ENCODE data around the gene TMEM212. TPM values are rescaled to one million over a fixed set of nuclear protein-coding genes. Genes with fewer than 3 reads are reported as not detected.

Gene TMEM212
- total RNA-seq, 5 donors from 2014 or later (not counting 1 experiment from before 2014, with no cell fraction given), result not detected

DNA sequence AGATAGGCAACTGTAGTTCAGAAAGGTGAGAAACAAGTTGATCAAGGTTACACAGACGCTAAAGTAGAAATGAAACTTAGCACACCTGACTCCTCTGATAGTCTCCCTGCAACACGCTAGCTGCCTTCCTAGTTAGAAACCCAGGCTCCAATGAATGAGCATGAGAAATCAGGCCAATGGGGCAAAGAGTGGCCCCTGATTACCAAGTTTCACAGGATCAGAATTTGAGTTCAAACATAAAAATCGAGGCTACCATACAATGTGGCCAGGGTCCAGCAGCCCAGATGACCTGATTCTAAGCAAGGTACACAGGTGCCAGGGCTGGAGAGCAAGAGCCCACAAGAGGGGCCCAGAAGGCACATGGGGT is 40.6 kb upstream of the TMEM212 start:
- Histone ChIP-seq H3K4me3 (ENCODE audit: control insufficient read depth in 1 of 2, extremely low read depth in 1 of 2, low read length in 1 of 2) (no peak overlapping the region), H3K4me1 (ENCODE audit: control insufficient read depth in 1 of 2, extremely low read depth in 1 of 2, insufficient read depth in 2 of 2, low read length in 2 of 2) (no peaks in the 10 kb centered on the region), H3K27me3 (replicated peaks in 1 of 2; ENCODE audit: control insufficient read depth in 2 of 2, extremely low read depth in 1 of 2, insufficient read depth in 2 of 2, low read length in 1 of 2) (no peaks in the 10 kb centered on the region), H3K9me3 (no peaks in the 10 kb centered on the region), H3K27ac (ENCODE audit: low read length) (no peak overlapping the region), H3K36me3 (ENCODE audit: control insufficient read depth in 2 of 2, extremely low read depth in 1 of 2, insufficient read depth in 1 of 2, low read length in 1 of 2) (no peaks in the 10 kb centered on the region)
- H3K27me3 Mint-ChIP-seq, result peaks cover 0 to 4% of the 10 kb centered on the region in 2 donors
- H3K9me3 Mint-ChIP-seq, result no peaks in the 10 kb centered on the region
- POLR2A ChIA-PET, result no interaction called here
- CTCF ChIA-PET, result interaction anchor here in 1 of 2 donors (0.5 kb wide), 1 partner anchor 9 kb away, joined by 3 read pairs; no protein-coding TSS in a partner anchor
- DNase-seq (no peak), ATAC-seq (replicated peaks in 1 of 4) (no peak)
- no peaks in the 10 kb centered on the region for H3K4me1 Mint-ChIP-seq
- no peak overlapping the region for H3K27ac Mint-ChIP-seq
- WGBS (ENCODE audit: insufficient coverage), result 88% methylated on average over 3 of the region's 3 CpGs
- H3K36me3 Mint-ChIP-seq, result no peaks in the 10 kb centered on the region
- no peak overlapping the region for H3K4me3 Mint-ChIP-seq

DNA sequence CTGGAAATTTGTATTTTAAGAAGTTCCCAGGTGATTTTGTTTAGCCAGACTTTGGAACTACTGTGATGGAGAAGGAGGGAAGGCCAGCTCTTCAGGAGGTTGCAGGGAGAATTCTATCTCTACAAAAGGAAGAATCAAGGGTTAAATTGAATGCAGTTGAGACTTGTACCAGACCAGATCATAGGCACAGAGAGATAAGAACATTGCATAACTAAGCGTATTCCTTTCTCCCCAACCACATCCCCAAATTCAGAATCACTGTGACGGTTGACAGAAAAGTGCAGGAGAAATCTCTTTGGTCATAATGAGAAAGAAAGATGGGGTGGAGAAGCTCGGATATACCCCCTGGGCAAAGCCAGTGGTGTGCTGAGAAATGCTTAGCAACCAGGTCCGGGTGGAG is 40.1 kb upstream of the TMEM212 start:
- H3K27me3 Mint-ChIP-seq, result peaks cover 3 to 7% of the 10 kb centered on the region in 2 donors
- H3K9me3 ChIP-seq, result no peaks in the 10 kb centered on the region
- no peaks in the 10 kb centered on the region for H3K4me1 ChIP-seq (ENCODE audit: control insufficient read depth in 1 of 2, extremely low read depth in 1 of 2, insufficient read depth in 2 of 2, low read length in 2 of 2)
- 79% methylated on average over 2 of the region's 4 CpGs for WGBS (ENCODE audit: insufficient coverage)
- H3K4me3 ChIP-seq (ENCODE audit: control insufficient read depth in 1 of 2, extremely low read depth in 1 of 2, low read length in 1 of 2), result no peak overlapping the region
- H3K27ac ChIP-seq (ENCODE audit: low read length), result no peak overlapping the region
- no peak overlapping the region for H3K4me3 Mint-ChIP-seq
- ATAC-seq (replicated peaks in 1 of 4), result no peak
- ChIA-PET CTCF (interaction anchor here in 1 of 2 donors (0.5 kb wide), 1 partner anchor 9 kb away, joined by 3 read pairs; no protein-coding TSS in a partner anchor), POLR2A (no interaction called here)
- H3K27ac Mint-ChIP-seq, result no peak overlapping the region
- no peak for DNase-seq
- no peaks in the 10 kb centered on the region for H3K36me3 ChIP-seq (ENCODE audit: control insufficient read depth in 2 of 2, extremely low read depth in 1 of 2, insufficient read depth in 1 of 2, low read length in 1 of 2)
- H3K27me3 ChIP-seq (replicated peaks in 1 of 2; ENCODE audit: control insufficient read depth in 2 of 2, extremely low read depth in 1 of 2, insufficient read depth in 2 of 2, low read length in 1 of 2), result no peaks in the 10 kb centered on the region
- no peaks in the 10 kb centered on the region for H3K36me3 Mint-ChIP-seq
- no peaks in the 10 kb centered on the region for H3K4me1 Mint-ChIP-seq
- no peaks in the 10 kb centered on the region for H3K9me3 Mint-ChIP-seq

DNA sequence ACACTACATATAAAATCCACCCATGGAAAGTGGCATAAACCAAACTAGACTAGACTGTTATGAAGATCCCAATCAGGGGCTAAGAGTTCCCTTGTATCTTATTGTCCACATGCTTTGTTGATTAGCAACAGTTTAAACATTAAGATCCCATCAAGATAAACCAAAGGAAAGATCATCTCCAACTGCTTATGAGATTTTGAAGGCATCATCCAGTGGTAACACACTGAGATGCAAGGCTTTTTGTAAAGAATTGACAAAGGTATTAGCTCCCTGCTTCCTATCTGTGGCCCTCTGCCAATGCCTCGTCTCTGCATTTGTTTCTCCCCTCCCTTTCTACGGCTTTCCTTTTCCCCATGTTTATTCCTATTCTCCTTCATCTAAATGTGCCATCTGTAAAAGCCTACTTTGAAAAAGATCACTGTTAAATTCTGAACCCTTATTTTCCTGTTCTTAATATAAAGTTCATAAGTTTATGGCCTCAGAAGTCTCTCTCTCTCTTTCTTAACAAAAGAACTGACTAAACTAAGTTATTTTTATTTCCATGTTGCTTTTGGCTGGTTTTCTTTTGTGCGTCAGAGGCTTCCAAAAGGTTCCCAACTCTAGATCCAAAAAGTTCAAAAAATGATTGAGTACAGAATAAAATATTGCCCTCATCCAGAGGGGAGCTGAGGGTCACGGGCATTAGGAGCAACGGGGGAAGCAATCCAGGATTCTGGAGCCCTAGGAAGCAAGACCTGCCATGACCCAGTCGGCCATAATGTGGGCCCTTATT is 38.3 kb upstream of the TMEM212 start:
- WGBS (ENCODE audit: insufficient coverage), result 69% methylated on average over 4 of the region's 6 CpGs
- no peak overlapping the region for H3K27ac Mint-ChIP-seq
- H3K9me3 Mint-ChIP-seq, result no peaks in the 10 kb centered on the region
- CTCF ChIA-PET, result no interaction called here
- Histone ChIP-seq H3K9me3 (no peaks in the 10 kb centered on the region), H3K36me3 (ENCODE audit: control insufficient read depth in 2 of 2, extremely low read depth in 1 of 2, insufficient read depth in 1 of 2, low read length in 1 of 2) (no peaks in the 10 kb centered on the region), H3K27ac (ENCODE audit: low read length) (no peak overlapping the region), H3K4me1 (ENCODE audit: control insufficient read depth in 1 of 2, extremely low read depth in 1 of 2, insufficient read depth in 2 of 2, low read length in 2 of 2) (peaks cover 0 to 6% of the 10 kb centered on the region in 2 experiments), H3K27me3 (replicated peaks in 1 of 2; ENCODE audit: control insufficient read depth in 2 of 2, extremely low read depth in 1 of 2, insufficient read depth in 2 of 2, low read length in 1 of 2) (peaks cover 0 to 4% of the 10 kb centered on the region in 2 experiments), H3K4me3 (ENCODE audit: control insufficient read depth in 1 of 2, extremely low read depth in 1 of 2, low read length in 1 of 2) (no peak overlapping the region)
- peaks cover 7 to 9% (median 8%) of the 10 kb centered on the region in 3 donors for H3K4me1 Mint-ChIP-seq
- no peak overlapping the region for H3K4me3 Mint-ChIP-seq
- POLR2A ChIA-PET, result interaction anchor here in 1 of 2 donors (0.6 kb wide), 1 partner anchor 1377 kb away, joined by 3 read pairs; no protein-coding TSS in a partner anchor
- DNase-seq (no peak), ATAC-seq (replicated peaks in 1 of 4) (no peak)
- H3K36me3 Mint-ChIP-seq, result no peaks in the 10 kb centered on the region
- peaks cover 13 to 17% of the 10 kb centered on the region in 2 donors for H3K27me3 Mint-ChIP-seq

DNA sequence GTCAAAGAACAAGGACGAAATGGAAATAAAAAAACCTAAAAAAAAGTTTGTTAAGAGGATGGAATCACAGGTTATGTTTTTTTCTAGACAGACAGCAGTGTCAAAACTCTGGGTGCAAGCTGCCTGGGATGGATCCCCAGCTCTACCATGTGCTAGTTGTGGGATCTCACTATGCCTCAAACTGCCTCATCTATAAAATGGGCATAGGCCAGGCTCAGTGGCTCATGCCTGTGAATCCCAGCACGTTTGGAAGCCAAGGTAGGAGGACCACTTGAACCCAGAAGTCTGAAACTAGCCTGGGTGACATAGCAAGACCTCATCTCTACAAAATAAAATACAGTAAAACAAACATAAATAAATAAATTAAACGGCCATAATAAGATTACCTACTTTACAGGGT is 37.5 kb upstream of the TMEM212 start:
- WGBS (ENCODE audit: insufficient coverage), result 83% methylated on average over 1 of the region's 3 CpGs

DNA sequence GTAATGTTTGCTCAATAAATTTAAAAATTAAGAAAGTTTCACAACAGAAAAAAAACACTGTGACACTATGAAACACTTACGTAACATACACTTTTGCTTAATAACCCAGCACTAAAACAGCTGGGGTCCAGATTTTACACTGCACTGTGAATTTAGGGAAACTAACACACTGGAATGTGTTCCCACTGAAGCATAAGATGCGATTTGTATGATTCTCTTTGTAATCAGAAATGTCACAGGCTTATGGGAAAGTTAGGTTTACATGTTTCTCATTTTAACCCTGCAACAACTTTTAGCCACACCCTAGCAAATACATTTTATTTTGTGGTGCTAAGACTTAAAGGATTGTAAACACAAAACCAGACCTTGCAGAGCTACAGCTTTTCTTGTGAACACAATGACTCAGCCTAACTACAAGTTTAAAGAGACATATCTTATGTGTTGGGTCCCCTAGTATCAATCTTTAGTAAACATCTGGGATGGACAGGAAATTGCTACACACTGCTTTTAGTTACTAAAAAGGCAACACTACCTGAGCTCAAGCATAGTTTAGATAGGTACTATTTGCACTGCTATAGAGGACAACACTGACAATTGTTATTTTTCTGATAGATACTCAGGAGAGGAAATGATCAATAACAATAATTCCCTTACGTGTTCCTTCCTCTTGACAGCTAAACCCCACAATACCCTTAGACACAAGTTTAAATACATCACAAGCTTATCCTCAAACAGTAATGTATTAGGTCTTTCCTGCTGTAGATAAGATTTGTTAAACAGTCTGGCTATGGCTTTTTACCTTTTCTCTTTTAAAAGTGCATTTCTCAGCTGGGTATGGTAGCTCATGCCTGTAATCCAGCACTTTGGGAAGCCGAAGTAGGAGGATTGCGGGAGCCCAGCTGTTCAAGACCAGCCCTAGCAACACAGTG is 36.7 kb upstream of the TMEM212 start:
- ChIA-PET POLR2A (interaction anchor here in 1 of 2 donors (0.5 kb wide), 1 partner anchor 115 kb away, joined by 4 read pairs; no protein-coding TSS in a partner anchor), CTCF (no interaction called here)
- WGBS (ENCODE audit: insufficient coverage), result no CpG with 5 or more reads among the region's 5 CpGs
- Mint-ChIP-seq H3K27ac (no peak overlapping the region), H3K9me3 (no peaks in the 10 kb centered on the region), H3K27me3 (peaks cover 25 to 27% of the 10 kb centered on the region in 2 donors), H3K36me3 (no peaks in the 10 kb centered on the region), H3K4me3 (no peak overlapping the region), H3K4me1 (peaks cover 10 to 14% (median 14%) of the 10 kb centered on the region in 3 donors)
- Histone ChIP-seq H3K9me3 (no peaks in the 10 kb centered on the region), H3K27me3 (replicated peaks in 1 of 2; ENCODE audit: control insufficient read depth in 2 of 2, extremely low read depth in 1 of 2, insufficient read depth in 2 of 2, low read length in 1 of 2) (peaks cover 0 to 11% of the 10 kb centered on the region in 2 experiments), H3K4me1 (ENCODE audit: control insufficient read depth in 1 of 2, extremely low read depth in 1 of 2, insufficient read depth in 2 of 2, low read length in 2 of 2) (peaks cover 0 to 15% of the 10 kb centered on the region in 2 experiments), H3K4me3 (ENCODE audit: control insufficient read depth in 1 of 2, extremely low read depth in 1 of 2, low read length in 1 of 2) (no peak overlapping the region), H3K27ac (ENCODE audit: low read length) (no peak overlapping the region), H3K36me3 (ENCODE audit: control insufficient read depth in 2 of 2, extremely low read depth in 1 of 2, insufficient read depth in 1 of 2, low read length in 1 of 2) (no peaks in the 10 kb centered on the region)
- no peak for DNase-seq
- no peak for ATAC-seq (replicated peaks in 1 of 4)

More for the DNA sequence above, 37.5 kb upstream of the TMEM212 start:
- Mint-ChIP-seq H3K27ac (no peak overlapping the region), H3K36me3 (no peaks in the 10 kb centered on the region), H3K9me3 (no peaks in the 10 kb centered on the region), H3K4me1 (peaks cover 10 to 13% (median 12%) of the 10 kb centered on the region in 3 donors), H3K4me3 (no peak overlapping the region), H3K27me3 (peaks cover 18 to 22% of the 10 kb centered on the region in 2 donors)
- Histone ChIP-seq H3K4me1 (ENCODE audit: control insufficient read depth in 1 of 2, extremely low read depth in 1 of 2, insufficient read depth in 2 of 2, low read length in 2 of 2) (peaks cover 0 to 15% of the 10 kb centered on the region in 2 experiments), H3K9me3 (no peaks in the 10 kb centered on the region), H3K36me3 (ENCODE audit: control insufficient read depth in 2 of 2, extremely low read depth in 1 of 2, insufficient read depth in 1 of 2, low read length in 1 of 2) (no peaks in the 10 kb centered on the region), H3K4me3 (ENCODE audit: control insufficient read depth in 1 of 2, extremely low read depth in 1 of 2, low read length in 1 of 2) (no peak overlapping the region), H3K27me3 (replicated peaks in 1 of 2; ENCODE audit: control insufficient read depth in 2 of 2, extremely low read depth in 1 of 2, insufficient read depth in 2 of 2, low read length in 1 of 2) (peaks cover 0 to 11% of the 10 kb centered on the region in 2 experiments), H3K27ac (ENCODE audit: low read length) (no peak overlapping the region)
- ChIA-PET POLR2A (interaction anchor here in 1 of 2 donors (0.6 kb wide), 1 partner anchor 1378 kb away, joined by 3 read pairs; no protein-coding TSS in a partner anchor), CTCF (no interaction called here)
- ATAC-seq (replicated peaks in 1 of 4) (no peak), DNase-seq (no peak)

DNA sequence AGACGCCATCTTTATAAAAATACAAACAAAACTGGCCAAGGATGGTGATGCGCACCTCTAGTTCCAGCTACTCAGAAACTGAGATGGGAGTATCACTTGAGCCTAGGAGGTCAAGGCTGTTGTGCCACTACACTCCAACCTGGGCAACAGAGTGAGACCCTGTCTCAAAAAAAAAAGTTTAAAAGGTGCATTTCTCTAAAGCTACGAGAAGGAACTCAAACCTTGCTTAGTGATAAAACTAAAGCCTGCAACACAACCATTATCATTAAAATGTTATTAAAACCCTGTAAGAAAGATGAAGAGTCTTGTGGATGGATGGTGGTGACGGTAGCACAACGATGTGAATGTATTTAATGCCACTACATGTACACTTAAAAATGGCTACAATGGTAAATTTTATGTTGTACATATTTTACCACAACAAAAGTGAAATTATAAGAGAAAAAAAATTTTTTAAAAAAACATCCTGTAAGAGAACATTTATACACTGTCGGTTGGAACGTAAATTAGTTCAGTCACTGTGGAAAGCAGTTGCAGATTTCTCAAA is 35.9 kb upstream of the TMEM212 start:
- Histone ChIP-seq H3K9me3 (no peaks in the 10 kb centered on the region), H3K4me1 (ENCODE audit: control insufficient read depth in 1 of 2, extremely low read depth in 1 of 2, insufficient read depth in 2 of 2, low read length in 2 of 2) (peaks cover 0 to 15% of the 10 kb centered on the region in 2 experiments), H3K27ac (ENCODE audit: low read length) (no peak overlapping the region), H3K4me3 (ENCODE audit: control insufficient read depth in 1 of 2, extremely low read depth in 1 of 2, low read length in 1 of 2) (no peak overlapping the region), H3K27me3 (replicated peaks in 1 of 2; ENCODE audit: control insufficient read depth in 2 of 2, extremely low read depth in 1 of 2, insufficient read depth in 2 of 2, low read length in 1 of 2) (peaks cover 0 to 14% of the 10 kb centered on the region in 2 experiments), H3K36me3 (ENCODE audit: control insufficient read depth in 2 of 2, extremely low read depth in 1 of 2, insufficient read depth in 1 of 2, low read length in 1 of 2) (no peaks in the 10 kb centered on the region)
- Mint-ChIP-seq H3K27me3 (peaks cover 28 to 35% of the 10 kb centered on the region in 2 donors), H3K36me3 (no peaks in the 10 kb centered on the region), H3K4me1 (peaks cover 10 to 17% (median 14%) of the 10 kb centered on the region in 3 donors), H3K9me3 (no peaks in the 10 kb centered on the region), H3K27ac (no peak overlapping the region), H3K4me3 (no peak overlapping the region)
- 80% methylated on average over 1 of the region's 7 CpGs for WGBS (ENCODE audit: insufficient coverage)
- ATAC-seq (replicated peaks in 1 of 4) (no peak), DNase-seq (no peak)
- ChIA-PET CTCF (no interaction called here), POLR2A (no interaction called here)

Measured in T-cell (primary cell).